Measurements from ENCODE around the gene EPHB2.

DNA sequence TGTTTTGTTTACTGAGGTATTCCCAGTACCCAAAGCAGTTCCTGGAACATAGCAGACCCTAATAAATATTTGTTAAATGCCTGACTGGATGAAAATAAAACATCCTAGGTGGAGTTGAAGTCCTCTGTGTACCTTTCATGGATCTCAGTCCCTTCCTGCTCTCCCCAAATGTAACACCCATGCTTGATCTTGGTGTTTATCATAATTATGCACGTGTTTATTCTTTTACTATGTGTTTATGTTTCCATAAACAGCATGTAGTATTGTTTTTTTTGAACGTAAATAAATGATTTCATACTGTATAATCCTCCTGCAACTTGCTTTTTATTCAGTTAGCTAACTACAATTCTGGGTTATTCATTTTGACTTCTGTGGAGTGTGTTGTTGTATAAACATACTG lies 257.2 kb downstream of the EPHB2 start:
- TF ChIP-seq, protein P1, sequence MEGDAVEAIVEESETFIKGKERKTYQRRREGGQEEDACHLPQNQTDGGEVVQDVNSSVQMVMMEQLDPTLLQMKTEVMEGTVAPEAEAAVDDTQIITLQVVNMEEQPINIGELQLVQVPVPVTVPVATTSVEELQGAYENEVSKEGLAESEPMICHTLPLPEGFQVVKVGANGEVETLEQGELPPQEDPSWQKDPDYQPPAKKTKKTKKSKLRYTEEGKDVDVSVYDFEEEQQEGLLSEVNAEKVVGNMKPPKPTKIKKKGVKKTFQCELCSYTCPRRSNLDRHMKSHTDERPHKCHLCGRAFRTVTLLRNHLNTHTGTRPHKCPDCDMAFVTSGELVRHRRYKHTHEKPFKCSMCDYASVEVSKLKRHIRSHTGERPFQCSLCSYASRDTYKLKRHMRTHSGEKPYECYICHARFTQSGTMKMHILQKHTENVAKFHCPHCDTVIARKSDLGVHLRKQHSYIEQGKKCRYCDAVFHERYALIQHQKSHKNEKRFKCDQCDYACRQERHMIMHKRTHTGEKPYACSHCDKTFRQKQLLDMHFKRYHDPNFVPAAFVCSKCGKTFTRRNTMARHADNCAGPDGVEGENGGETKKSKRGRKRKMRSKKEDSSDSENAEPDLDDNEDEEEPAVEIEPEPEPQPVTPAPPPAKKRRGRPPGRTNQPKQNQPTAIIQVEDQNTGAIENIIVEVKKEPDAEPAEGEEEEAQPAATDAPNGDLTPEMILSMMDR (IDR thresholded peaks at IDR 0.05), result no peak
- TF ChIP-seq EP300 (IDR thresholded peaks at IDR 0.05) (no peak), POLR2A (IDR thresholded peaks at IDR 0.05) (no peak)
